ENCODE data around the gene GABARAPL2.
"Not testable (repeated sequence)": the region's sequence is repeated elsewhere in the genome, so short reads cannot be mapped to it uniquely, and the experiment has no call there.

The GABARAPL2 gene

DNA sequence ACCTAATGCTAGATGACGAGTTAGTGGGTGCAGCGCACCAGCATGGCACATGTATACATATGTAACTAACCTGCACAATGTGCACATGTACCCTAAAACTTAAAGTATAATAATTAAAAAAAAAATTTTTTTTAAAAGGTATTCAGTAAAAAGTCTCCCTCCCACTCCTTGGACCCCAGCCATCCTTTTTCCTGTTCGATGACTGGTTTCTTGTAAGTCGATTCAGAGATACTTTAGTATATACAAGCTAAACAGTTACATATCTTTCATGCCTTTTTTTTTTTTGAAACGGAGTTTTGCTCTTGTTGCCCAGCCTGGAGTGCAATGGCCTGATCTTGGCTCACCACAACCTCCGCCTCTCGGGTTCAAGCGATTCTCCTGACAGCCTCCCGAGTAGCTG is 25.7 kb downstream of the GABARAPL2 start:
- DNase-seq = not testable (repeated sequence)

DNA sequence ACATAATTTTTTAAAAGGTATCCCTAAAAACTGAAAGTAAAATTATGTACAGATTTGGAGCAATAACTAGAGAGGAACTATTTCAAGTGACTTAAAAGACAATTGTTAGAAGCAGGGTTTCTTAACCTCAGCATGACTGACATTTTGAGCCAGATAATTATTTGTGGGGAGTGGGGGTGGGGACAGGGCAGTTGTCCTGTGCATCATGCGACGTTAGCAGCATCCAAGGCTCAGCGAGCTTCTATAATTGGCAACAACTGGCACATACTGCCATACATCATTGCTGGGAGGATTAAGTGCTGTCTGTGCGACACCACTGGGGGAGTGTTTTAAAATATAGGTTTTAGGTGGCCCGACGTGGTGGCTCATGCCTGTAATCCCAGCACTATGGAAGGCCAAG is 27.1 kb downstream of the GABARAPL2 start:
- no peak for DNase-seq

DNA sequence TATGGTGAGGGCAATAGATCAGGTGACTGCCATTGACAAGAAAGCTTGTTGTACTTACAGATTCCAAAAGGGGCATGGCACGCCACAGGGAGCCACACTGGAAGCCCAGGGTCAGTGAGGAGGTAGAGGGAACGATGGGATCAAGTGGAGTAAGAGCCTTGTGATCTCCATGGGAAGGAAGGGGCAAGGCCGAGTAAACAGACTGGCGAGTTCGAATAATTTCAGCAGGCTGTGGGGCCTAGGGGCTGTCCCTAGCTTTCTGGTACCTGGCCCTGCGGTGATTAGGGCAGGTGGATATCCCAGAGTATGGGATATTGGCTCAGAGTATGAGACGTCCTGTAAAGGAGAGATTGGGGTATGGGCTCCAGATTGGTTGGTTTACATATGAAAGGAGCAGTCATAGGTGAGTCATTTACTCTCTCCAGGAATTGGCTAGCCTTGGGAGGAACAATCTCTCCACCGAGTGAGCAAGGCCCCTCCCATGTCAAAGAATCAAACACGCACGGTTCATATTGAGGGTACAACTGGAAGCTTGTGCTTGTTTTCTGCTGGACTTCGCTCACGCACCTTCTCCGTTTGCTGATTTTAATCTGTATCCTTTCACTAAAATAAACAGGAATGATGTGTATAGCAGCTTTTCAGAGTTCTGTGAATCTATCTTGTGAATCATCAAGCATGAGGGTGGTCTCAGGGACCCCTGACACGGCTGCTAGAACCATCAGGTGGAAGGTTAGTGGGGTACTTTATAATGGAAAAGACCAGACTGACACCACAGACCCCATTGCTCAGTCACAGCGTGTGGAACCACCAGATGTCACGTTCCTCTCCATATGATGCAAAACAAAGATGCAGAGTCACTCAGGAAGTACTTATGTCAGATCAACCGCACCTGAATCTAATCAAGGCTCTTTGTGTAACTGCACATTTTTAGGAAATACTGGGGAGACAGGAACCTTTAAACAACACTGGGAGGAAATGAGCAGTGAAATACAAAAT is 27.9 kb downstream of the GABARAPL2 start:
- DNase-seq = no peak

DNA sequence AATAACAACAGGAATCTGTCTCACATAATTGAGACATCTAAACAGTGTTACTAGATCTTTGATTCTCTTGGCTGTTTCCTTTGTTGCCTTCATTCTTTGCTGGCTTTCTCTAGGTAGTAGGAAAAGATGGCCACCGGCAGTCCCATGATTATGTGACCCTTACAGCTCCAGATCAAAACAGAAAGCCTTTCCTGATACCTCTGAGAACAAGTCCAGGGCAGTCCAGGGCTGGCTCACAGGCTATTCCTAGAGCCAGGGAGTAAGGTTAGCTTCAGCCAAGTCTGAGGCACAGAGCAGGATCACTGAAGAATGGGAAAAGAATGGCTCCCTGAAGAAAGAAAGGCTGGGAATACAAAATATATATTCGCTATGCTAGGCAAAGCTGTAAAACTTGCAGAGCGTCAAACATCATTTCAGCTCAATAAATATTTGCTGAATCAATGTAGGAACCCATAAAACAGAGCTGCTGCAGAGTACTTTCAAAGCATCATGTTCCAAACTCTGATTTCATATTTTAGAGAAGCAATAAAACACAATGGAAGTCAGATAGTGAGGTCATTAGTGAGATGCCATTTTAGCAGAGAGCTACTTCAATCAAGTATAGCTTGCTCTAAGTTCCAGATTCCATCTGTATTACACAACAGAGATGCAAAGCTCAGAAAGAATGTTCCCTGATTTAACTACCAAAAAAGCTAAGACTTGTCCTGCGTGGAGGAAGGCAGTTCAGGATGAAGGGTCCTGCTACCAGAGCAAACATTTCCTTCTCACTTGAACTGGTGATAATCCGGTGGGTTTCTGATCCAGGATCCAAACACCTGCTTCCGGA is 33.5 kb downstream of the GABARAPL2 start:
- DNase-seq = no peak

DNA sequence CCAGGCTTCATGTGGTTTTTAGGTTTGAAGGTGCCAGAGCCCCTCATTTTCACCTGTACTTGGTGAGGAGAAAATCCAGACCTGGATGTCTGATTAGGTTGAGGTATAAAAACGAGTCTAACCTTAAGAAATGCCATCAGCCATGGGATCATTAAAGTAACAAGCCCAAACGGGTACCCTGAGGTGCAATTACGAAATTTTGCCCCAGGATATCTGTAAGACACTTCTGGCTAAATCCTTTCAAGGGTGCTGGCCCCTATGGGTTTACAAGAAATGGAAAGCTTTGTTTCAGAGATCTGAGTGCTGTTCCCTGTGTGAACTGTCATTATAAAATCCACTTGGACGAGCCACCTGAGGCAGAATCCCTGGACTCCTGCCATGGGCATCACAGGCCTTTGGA is 37.1 kb downstream of the GABARAPL2 start:
- DNase-seq = no peak

DNA sequence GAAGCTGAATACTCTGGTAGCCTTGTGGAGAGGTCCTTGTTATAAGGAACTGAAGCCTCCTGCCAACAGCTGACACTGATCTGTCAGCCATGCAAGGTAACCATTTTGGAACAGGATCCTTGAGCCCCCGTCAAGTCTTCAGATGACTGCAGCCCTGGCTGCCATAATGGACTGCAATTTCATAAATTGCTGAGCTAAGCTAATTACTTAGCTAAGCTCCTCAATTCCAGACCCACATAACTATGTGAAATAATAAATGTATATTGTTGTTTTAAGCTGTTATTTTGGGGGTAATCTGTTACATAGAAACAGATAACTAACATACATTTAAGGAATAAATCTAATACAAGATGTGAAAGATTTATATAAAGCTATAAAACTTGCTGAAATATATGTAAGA is 40.3 kb downstream of the GABARAPL2 start:
- no peak for DNase-seq

DNA sequence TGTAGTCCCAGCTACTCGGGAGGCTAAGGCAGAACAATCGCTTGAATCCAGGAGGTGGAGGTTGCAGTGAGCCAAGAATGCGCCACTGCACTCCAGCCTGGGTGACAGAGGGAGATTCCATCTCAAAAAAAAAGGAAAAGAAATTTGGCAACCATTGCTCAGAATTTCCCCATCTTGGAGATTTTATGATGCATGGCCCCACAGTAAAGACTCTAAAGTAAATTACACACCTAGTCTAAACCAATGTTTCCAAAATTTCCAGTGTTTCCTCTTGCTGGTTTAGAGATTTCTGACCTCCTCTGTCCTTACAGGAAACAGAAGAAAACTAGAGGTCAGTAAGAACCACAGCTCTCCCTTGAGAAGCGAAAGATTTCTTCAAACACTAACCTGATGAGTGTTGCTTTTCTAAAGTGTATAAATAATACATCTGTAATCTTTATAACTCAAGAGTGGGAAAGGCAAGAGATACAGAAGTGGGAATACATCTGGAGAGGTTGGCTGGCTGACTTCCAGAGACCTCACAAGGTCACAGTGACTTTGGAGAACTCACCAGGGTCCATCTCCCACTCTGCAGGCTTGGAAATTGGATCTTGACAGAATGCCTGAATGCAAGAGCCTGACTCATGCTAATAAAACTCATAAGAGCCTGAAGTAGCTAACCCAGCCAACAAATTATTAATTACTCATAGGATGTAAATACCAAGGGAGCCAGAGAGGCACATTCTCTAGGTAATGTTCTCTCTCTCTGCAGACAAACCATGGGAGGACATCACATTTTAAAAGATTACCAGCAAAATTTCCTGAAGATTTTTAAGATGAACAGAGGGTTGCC is 48.1 kb downstream of the GABARAPL2 start:
- no peak for DNase-seq

DNA sequence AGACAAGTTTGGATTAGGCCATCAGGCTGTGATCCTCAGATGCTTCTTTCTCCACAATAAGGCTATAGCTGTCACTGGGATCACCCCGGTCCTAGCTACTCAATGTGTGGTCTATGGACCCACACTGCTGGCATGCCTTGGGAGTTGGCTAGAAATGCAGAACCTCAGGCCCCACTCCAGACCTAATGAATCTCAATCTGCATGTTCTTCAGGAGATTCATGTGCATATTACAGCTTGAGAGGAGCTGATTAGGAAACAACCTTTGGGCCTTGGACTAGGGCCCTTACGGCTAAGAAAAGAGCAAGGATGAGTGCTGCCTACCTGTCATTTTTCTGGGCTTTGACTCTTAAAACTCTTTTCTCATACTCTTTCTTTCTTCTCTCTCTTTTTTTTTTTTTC is 49.4 kb downstream of the GABARAPL2 start:
- no peak for DNase-seq

DNA sequence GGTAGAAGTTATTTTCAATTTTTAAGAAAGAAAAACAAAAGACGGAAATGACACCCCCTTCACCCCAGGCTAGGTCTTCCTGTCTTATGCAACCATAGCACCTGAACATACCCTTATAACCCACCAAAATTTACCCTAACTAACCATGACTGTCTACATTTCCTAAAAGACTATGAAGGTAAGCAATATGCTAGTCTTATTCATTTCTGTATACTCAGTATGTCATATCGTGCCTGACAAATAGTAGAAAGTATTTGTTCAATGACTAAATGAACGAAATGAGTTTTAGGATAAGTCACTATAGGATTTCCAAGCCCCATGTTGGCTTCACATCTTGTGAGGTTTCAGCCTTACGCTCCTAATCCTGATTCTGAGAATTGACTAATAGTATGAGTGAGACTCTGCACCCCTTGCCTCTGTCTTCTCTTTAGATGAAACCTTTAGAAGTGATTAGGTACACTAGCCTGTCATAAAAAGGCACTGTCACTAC is 50.4 kb downstream of the GABARAPL2 start:
- DNase-seq = no peak

DNA sequence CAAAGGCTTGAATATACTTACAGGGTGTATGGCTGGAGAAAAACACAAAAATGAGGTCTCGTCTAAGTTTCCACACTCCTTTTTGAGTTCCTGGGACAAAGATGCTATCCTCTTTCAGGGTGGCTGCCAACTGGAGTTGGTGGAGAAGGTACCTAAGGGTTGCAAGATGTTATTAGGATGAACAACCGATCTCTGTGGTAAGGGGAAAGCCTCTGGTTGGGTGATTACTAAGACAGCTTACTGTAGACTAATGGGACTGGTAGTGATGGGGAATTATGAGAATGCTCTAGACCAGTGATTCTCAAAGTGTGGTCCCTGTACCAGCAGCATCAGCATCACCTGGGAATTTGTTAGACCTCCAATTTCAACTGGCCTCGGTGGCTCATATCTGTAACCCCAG is 50.9 kb downstream of the GABARAPL2 start:
- DNase-seq = no peak

DNA sequence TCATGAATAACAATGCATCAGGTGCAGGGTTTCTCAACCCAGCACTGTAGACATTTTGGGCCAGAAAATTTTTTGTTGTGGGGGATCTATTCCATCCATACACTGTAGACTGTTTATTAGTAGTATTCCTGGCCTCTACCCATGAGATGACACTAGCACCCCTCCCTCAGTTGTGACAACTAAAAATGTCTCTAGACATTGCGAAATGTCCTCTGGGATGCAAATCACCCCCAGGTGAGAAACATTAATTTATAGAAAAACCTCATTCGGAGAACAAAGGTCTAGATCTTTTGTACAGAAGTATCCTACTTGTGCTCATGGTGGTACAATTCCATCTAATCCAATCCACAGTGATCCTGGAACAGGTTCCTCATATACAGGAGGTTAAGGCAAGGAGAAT is 52.6 kb downstream of the GABARAPL2 start:
- no peak for DNase-seq

DNA sequence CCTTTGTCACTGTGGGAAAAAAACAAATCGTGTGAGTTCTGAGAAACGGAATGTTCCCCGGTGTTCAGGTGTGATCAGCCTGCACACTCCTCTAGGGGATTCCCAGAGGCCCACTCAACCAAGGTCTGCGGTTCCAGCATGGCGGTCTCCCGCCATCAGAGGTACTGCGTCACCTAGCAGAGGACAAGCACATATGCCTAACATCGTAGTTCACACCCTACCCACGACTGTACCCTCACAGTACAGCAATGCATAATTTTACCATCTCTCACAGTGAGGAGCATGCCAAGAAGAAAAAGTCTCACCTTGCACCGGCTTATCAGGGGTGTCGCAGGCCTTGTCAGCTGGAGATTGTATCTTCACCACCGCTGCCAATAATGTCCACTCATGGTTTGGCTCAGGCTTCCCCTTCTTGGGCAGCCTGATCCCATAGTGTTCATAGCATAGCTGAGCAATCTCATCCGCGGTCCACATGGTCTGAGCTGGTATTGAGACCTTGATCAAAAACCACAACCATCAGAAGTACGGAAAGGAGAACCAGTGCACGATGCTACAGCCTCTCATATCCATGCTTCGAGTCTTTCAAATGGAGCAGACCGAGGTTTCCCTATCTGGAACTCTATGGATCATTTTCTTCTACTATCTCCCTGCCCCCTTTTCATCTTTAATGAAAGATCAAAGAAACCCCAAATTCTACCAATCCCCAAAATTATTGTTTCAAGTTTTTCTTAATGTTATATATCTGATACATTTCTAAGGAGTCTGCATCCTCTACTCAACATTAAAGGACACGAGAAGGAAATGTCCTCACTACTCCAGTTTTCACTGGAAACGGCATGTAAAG is 54.4 kb downstream of the GABARAPL2 start:
- DNase-seq = no peak

DNA sequence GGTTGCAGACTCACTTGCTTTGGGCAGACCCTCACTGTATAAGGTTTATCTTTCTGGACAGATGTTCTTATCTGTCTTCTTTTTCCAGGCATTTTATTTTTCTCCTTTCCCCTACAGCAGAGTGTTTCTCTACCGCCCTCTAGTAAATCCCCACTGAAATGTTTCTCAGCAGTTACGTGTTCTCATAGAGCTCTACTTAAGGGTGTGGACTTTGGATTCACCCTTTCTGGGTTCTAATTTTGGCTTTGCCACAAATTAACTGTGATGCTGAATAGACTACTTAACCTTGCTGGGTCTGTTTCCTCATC is 54.9 kb downstream of the GABARAPL2 start:
- no peak for DNase-seq

DNA sequence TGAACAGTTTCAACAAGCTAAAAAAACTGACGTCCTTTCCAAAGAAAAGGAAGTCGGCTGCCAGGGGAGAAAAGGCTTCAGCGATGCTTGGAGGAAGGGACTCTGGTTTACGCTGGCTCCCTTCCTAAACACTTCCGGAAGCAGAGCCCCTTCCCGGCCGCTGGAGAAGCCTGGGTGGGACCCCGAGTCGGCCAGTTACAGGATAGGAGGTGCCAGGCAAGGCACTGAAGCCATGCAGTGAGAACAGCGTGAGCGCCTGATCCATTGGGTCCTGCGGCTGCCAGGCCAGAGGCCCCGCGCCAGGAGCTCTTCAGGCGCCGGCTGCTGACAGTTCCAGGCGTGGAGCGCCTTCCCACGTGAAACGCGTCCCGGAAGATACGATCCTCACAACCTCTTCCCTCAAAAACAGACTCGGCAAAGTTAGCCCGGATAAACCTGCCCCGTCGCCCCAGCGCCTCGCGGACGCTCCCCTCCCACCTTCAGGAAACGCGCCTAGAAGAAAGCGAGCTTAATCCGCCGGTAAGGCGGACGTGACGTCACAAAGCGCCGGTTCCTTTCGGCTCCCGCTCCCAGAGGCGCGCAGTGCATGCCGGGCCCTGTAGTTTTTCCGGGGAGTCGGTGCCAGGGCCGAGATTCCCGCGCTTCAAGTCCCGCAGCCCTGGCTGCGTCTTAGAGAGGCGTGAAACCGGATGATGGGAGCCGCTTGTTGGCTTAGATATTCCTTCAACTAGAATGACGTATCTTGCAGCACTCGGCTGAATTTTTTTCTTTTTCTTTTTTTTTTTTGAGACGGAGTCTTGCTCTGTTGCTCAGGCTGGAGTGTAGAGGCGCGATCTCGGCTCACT is 56.8 kb downstream of the GABARAPL2 start, which contains the start of gene ADAT1:
Gene ADAT1, minus strand, starts transcription at position 521 of the 845 bp plus-strand sequence. CDS start 2,482 bp downstream, outside the sequence.
- DNase-seq = peak; percentile 85

DNA sequence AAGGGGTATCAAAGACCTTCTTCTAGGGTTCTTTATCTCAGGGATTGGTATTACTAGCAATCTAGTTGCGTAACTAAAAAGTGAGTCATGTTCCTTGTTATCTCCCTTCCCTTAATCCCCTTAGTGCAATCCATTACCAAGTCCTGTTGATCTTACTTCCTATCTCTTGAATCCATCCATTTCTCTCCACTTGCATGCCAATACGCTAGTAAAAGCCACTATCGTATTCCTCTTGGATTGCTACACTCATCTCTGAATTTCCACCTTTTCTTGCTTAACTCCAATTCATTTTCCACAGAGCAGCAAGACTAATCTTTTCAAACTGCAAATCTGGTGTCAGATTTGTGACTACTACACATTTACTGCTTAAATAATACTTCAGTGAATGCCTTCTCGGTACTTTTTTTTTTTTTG is 58.7 kb downstream of the GABARAPL2 start:
- DNase-seq = no peak

DNA sequence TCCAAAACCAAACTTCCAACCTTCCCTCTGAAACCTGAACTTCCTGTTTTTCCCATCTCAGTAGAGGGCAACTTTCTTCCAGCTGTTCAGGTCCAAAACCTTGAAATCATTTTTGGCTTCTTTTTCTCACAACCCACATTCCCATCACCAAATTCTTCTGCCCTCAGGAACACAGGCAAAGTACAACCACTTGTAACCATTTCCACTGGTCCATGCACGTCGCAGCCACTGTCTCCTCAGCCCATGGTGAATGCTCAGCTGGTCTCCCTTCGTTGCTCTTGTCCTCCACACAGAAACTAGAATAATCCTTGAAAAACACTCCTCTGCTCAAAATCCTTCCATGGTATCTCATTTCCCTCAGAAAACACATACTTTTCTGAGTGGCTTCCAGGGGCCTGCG is 60.6 kb downstream of the GABARAPL2 start:
- DNase-seq = no peak

All from 8988T (cell line).